ENCODE measurements around the gene SAP30BP. TPM values are rescaled to one million over a fixed set of nuclear protein-coding genes. Genes with fewer than 3 reads are reported as not detected.

The SAP30BP gene
- total and polyA plus RNA-seq, 10 of the 15 experiments (the other 5 are each of a cell fraction or from before 2014, with no cell fraction given) = 57.9 to 166 (median 94.5) TPM

DNA sequence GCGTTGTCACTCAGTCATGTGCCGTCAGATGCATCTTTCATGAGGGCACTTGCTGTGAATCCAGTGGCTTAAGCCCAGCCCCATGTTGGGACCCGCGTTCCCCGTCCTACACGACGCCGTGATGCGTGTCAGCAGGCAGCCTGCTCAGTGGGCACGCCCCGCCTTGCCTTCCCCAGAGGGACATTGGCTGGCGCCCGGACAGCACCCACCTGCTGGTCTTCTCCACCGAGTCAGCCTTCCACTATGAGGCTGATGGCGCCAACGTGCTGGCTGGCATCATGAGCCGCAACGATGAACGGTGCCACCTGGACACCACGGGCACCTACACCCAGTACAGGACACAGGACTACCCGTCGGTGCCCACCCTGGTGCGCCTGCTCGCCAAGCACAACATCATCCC, 62.9 kb downstream of the SAP30BP start (continued):
- TF ChIP-seq, protein P1, sequence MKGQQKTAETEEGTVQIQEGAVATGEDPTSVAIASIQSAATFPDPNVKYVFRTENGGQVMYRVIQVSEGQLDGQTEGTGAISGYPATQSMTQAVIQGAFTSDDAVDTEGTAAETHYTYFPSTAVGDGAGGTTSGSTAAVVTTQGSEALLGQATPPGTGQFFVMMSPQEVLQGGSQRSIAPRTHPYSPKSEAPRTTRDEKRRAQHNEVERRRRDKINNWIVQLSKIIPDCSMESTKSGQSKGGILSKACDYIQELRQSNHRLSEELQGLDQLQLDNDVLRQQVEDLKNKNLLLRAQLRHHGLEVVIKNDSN (IDR thresholded peaks at IDR 0.05; ENCODE audit: borderline replicate concordance, extremely low read length, insufficient read depth, low read depth, low read length) = no peak
- TF ChIP-seq RAD21 (IDR thresholded peaks at IDR 0.05; ENCODE audit: insufficient read depth, low read depth, low read length) = no peak

DNA sequence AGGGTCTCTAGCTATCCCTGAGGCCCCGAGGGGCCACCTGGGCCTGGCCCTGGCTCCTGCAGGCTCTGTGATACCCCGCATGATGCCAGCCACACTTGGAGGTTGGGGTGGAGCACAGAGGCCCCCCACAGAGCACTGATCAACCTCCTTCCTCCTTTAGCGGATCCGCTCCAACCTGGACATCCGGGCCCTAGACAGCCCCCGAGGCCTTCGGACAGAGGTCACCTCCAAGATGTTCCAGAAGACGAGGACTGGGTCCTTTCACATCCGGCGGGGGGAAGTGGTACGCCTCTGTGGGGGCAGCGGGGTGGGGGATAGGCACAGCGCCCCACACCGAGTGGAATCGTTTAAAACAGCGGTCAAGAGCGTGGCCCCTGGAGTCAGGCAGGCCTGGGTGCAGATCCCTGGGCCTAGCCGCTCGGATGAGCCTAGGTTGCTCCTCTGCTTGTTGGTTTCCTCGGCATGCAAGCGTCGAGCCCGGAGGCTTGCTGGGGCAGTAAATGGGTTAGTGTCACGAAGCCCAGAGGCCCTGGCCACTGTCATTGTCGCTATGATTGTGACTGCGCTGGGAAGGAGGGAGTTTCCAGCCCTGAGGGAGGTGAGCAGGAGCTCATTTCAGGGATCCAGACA, 64.1 kb downstream of the SAP30BP start:
- no peaks in the 10 kb centered on the region for H3K36me3 ChIP-seq (ENCODE audit: control insufficient read depth in 2 of 2, insufficient read depth in 2 of 2, low read length in 1 of 2)
- BruUV-seq (replicated peaks) = no TSS peak
- WGBS (ENCODE audit: insufficient coverage, insufficient replicate concordance, low lambda C conversion rate, missing lambda C conversion rate) = 58% methylated on average over 25 of the region's 26 CpGs
- H3K27me3 ChIP-seq (replicated peaks in 1 of 2; ENCODE audit: control insufficient read depth in 2 of 2, insufficient read depth in 2 of 2, low read length in 1 of 2) = no peaks in the 10 kb centered on the region
- DNase-seq (ENCODE audit: low read depth, low spot score) (no peak), FAIRE-seq (no peak), ATAC-seq (no peak)
- H4K20me1 ChIP-seq (ENCODE audit: control insufficient read depth, insufficient read depth) = no peaks in the 10 kb centered on the region
- no peak overlapping the region for H3K9ac ChIP-seq (ENCODE audit: control insufficient read depth, insufficient read depth, low read length)
- no peak overlapping the region for H3K4me2 ChIP-seq (ENCODE audit: control insufficient read depth, insufficient read depth)
- CTCF ChIA-PET = interaction anchor here (0.5 to 2.7 kb wide), 3 partner anchors 17 to 130 kb away, joined by 3 to 10 read pairs (median 8); no protein-coding TSS in a partner anchor
- H2AFZ ChIP-seq (ENCODE audit: control insufficient read depth, low read depth, low read length) = no peak overlapping the region
- POLR2A ChIA-PET = no interaction called here
- no peaks in the 10 kb centered on the region; the same call in 2 of the 3 replicates for H3K9me3 ChIP-seq (replicated peaks; ENCODE audit: control insufficient read depth, insufficient read depth, low read length)
- 0 out of 2 replicates have a peak, but pooled peaks cover 3% of the 10 kb centered on the region for H3K4me1 ChIP-seq (ENCODE audit: control insufficient read depth, insufficient read depth, low read length)
- in situ Hi-C loops (cut with MboI) = no loop called here
- no peak overlapping the region for H3K4me3 ChIP-seq
- H3K27ac ChIP-seq (ENCODE audit: control insufficient read depth, insufficient read depth) = no peak overlapping the region
- intact Hi-C loops (cut with micrococcal nuclease; ENCODE audit: unreplicated experiment) = no loop called here
- RAD21 ChIA-PET (ENCODE audit: unreplicated experiment) = interaction anchor here (1.4 kb wide), 1 partner anchor 99 kb away, joined by 4 read pairs; the partner anchor contains the start of gene SMIM5
- SMC1A ChIA-PET (ENCODE audit: uncharacterized antibody, unreplicated experiment) = no interaction called here
- no peaks in the 10 kb centered on the region for H3K79me2 ChIP-seq (ENCODE audit: control insufficient read depth, insufficient read depth, low read length)
- TF ChIP-seq ZNF207 (IDR thresholded peaks at IDR 0.05; ENCODE audit: borderline replicate concordance) (no peak), SREBF1 (IDR thresholded peaks at IDR 0.05; ENCODE audit: low read length) (no peak), BHLHE40 (IDR thresholded peaks at IDR 0.05; ENCODE audit: borderline replicate concordance in 1 of 2, low read depth in 2 of 2, low read length in 1 of 2) (no peak), BACH1 (IDR thresholded peaks at IDR 0.05; ENCODE audit: borderline replicate concordance) (no peak), SMARCA5 (IDR thresholded peaks at IDR 0.05) (no peak), RCOR1 (conservative IDR thresholded peaks at IDR 0.05; ENCODE audit: low read depth, low read length) (no peak), ZNF274 (IDR thresholded peaks at IDR 0.05; ENCODE audit: insufficient read depth, insufficient read length) (no peak), MYB (IDR thresholded peaks at IDR 0.05; ENCODE audit: borderline replicate concordance, low read depth, low read length) (no peak), CBFB (IDR thresholded peaks at IDR 0.05; ENCODE audit: low read depth) (no peak), RFX5 (IDR thresholded peaks at IDR 0.05; ENCODE audit: low read depth, low read length) (no peak)
- TF ChIP-seq, protein P2, sequence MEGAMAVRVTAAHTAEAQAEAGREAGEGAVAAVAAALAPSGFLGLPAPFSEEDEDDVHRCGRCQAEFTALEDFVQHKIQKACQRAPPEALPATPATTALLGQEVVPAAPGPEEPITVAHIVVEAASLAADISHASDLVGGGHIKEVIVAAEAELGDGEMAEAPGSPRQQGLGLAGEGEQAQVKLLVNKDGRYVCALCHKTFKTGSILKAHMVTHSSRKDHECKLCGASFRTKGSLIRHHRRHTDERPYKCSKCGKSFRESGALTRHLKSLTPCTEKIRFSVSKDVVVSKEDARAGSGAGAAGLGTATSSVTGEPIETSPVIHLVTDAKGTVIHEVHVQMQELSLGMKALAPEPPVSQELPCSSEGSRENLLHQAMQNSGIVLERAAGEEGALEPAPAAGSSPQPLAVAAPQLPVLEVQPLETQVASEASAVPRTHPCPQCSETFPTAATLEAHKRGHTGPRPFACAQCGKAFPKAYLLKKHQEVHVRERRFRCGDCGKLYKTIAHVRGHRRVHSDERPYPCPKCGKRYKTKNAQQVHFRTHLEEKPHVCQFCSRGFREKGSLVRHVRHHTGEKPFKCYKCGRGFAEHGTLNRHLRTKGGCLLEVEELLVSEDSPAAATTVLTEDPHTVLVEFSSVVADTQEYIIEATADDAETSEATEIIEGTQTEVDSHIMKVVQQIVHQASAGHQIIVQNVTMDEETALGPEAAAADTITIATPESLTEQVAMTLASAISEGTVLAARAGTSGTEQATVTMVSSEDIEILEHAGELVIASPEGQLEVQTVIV (IDR thresholded peaks at IDR 0.05; ENCODE audit: borderline replicate concordance, partially characterized antibody) = no peak
- TF ChIP-seq, protein P1 (IDR thresholded peaks at IDR 0.05; ENCODE audit: borderline replicate concordance, extremely low read length, insufficient read depth, low read depth, low read length) = no peak
- TF ChIP-seq, protein P3, sequence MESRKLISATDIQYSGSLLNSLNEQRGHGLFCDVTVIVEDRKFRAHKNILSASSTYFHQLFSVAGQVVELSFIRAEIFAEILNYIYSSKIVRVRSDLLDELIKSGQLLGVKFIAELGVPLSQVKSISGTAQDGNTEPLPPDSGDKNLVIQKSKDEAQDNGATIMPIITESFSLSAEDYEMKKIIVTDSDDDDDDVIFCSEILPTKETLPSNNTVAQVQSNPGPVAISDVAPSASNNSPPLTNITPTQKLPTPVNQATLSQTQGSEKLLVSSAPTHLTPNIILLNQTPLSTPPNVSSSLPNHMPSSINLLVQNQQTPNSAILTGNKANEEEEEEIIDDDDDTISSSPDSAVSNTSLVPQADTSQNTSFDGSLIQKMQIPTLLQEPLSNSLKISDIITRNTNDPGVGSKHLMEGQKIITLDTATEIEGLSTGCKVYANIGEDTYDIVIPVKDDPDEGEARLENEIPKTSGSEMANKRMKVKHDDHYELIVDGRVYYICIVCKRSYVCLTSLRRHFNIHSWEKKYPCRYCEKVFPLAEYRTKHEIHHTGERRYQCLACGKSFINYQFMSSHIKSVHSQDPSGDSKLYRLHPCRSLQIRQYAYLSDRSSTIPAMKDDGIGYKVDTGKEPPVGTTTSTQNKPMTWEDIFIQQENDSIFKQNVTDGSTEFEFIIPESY (IDR thresholded peaks at IDR 0.05) = no peak
